ENCODE measurements around the gene DPF3.

DPF3 gene

GRCh38 chr14:72833174-72833573 is 60.7 kb downstream of the DPF3 start:
- DNase-seq: no peak

GRCh38 chr14:72830786-72831594 is 62.9 kb downstream of the DPF3 start:
- DNase-seq: no peak

- no peak for DNase-seq
Observed at GRCh38 chr14:72830356-72830755, 63.5 kb downstream of the DPF3 start.

DNA sequence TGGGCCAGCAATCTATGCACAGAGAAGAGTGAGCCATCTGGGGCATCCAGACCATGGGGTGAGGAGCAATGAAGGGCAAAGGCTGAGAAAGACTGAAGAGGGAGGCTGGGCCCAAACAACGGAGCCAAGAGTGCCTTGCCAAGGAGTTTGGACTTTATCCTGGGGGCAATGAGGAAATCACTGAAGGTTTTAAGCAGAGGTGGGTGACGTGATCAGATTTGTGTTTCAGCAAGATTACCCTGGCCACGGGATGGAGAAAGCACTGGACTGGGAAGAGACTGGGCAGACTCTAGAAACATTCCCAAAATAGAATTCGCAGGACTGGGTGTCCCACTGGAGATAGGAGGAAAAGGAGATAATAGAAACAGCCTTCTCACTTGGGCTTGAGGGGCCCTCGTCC is 65.3 kb downstream of the DPF3 start:
- no peak for DNase-seq

DNA sequence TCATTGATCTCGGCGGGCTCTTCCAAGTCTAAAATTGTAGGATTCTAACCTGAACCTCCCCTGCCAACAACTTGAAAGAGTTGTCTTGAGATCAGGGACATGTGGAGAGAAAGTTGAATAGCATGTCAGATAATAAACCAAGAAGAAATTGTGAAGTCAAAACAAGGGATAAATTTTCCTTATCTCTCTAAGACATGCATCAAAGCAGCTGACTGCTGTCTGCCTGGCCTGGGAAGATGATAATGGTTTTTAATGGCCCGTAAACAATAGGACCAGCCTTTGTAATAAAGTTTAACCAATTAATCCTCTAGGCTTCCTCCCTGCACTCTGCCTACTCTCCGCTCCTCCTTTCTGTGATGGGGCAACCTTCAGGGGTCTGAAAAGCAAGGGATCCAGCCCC is 67.9 kb downstream of the DPF3 start:
- no peak for DNase-seq

DNA sequence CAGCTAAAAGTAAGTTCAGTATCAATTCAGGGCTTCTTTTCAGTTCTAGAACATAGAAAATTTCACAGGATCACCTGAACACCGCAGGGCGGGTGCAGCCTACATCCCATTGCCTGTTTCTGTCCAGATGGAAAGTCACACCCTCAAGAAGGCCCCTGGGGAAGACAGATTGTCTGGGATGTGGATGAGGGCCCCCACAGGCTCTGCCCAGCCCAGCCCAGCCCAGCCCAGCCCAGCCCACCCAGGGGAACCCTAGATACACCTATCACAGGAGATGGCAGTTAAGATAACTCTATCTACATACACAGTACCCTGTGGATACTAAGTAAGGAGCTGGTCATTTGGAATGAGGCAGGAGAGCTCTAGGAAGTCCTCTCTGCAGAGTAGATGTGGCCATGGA is 68.4 kb downstream of the DPF3 start:
- DNase-seq: no peak

- no peak for DNase-seq
Observed at GRCh38 chr14:72824051-72824450, 69.8 kb downstream of the DPF3 start.

GRCh38 chr14:72822946-72823611 is 70.8 kb downstream of the DPF3 start:
- no peak for DNase-seq

- DNase-seq: no peak
Observed at GRCh38 chr14:72818998-72819397, 74.9 kb downstream of the DPF3 start.

GRCh38 chr14:72816287-72816686 is 77.6 kb downstream of the DPF3 start:
- DNase-seq: no peak

DNA sequence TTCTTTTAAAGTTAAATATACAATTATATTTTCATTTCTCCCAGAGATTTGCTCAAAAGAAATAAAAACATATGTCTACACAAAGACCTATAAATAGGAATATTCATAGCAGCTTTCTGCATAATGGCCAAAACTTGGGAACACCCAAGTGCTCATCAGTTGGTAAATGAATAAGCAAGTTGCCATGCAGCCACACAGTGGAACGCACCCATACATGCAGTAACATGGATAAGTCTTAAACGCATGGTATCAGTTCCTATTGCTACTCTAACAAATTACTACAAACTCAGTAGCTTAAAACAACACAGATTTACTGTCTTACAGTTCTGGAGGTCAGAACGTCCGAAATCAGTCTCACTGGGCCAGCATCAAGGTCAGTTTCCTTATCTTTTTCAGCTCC is 78.5 kb downstream of the DPF3 start:
- no peak for DNase-seq

- DNase-seq: no peak
Observed at GRCh38 chr14:72812292-72812851, 81.5 kb downstream of the DPF3 start.

GRCh38 chr14:72810201-72810600 is 83.7 kb downstream of the DPF3 start:
- peak; percentile 58 for DNase-seq

DNA sequence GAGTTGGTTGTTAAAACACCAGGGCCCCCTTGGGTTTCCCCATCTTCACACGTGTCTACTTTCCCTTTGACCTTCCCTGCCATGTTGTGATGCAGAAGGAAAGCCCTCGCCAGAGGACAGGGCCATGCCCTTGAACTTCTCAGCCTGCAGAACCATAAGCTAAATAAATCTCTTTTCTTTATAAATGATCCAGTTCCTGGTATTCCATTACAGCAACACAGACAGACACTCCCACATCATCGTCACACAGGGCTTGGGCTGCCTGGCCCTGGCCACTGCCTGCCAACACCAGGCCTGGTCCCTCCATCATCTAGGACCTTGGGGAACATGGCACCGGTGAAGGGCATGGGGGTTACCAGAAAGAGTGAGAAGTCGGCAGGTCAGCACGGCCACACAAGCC is 84.8 kb downstream of the DPF3 start:
- DNase-seq: no peak

DNA sequence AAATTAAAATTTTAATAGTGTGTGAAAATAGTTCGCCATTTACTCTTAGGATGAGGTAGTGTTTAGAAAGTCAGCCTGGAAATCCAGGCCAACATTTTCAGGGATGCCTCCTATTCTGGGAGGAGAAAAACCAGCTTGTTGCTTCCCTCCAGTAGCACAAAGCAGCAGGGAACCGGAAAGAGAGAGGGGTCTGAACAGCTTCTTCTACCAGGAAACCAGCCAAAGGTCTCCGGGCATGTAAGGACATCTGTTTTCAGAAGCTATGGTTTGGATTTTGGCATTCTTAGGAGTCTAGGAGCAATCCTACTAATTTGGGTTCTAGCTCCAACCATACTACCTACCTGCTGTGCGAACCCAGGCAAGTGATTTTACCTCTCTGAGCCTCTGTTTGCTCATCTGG is 85.3 kb downstream of the DPF3 start:
- DNase-seq: no peak

GRCh38 chr14:72802588-72802946 is 91.3 kb downstream of the DPF3 start:
- no peak for DNase-seq

- DNase-seq: no peak
Observed at GRCh38 chr14:72801836-72802587, 91.9 kb downstream of the DPF3 start.

- no peak for DNase-seq
Observed at GRCh38 chr14:72801381-72801812, 92.5 kb downstream of the DPF3 start.

GRCh38 chr14:72800848-72801370 is 93.0 kb downstream of the DPF3 start:
- DNase-seq: no peak

- DNase-seq: no peak
Observed at GRCh38 chr14:72800296-72800695, 93.6 kb downstream of the DPF3 start.

DNA sequence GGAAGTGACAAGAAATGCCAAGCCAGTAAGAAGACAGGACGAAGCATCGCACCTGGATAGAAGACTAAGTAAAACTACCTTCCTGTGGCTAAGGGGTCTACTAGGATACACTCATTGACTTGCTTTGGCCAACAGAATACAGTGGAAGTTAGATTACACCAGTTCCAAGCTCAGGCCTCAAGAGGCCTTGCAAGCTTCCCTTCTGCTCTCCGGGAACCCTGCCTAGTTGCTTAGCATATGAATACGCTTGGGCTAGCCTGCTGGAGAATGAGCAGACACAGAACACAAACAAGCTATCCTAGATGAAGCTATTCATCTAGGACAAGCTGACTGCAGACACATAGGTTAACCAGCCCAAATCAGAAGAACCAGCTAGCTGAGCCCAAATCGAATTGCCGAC is 97.0 kb downstream of the DPF3 start:
- DNase-seq: no peak

GRCh38 chr14:72793156-72793939 is 100.6 kb downstream of the DPF3 start:
- DNase-seq: no peak
